ENCODE measurements around the gene FGFRL1.

Gene FGFRL1

GRCh38 chr4:1055721-1056590, 44.5 kb downstream of the FGFRL1 start:
- no peak for DNase-seq

GRCh38 chr4:1056671-1057402, 45.4 kb downstream of the FGFRL1 start:
- DNase-seq = no peak

- no peak for DNase-seq
Observed at GRCh38 chr4:1057403-1057745, 45.9 kb downstream of the FGFRL1 start.

- DNase-seq = no peak
Observed at GRCh38 chr4:1058198-1058996, 47.0 kb downstream of the FGFRL1 start.

GRCh38 chr4:1058997-1059665, 47.7 kb downstream of the FGFRL1 start:
- DNase-seq = no peak

- DNase-seq = no peak
Observed at GRCh38 chr4:1060121-1060520, 48.7 kb downstream of the FGFRL1 start.

- no peak for DNase-seq
Observed at GRCh38 chr4:1060621-1061020, 49.2 kb downstream of the FGFRL1 start.

- DNase-seq = no peak
Observed at GRCh38 chr4:1061056-1061700, 49.8 kb downstream of the FGFRL1 start.

- DNase-seq = no peak
Observed at GRCh38 chr4:1061760-1062159, 50.3 kb downstream of the FGFRL1 start.

GRCh38 chr4:1062419-1062818, 51.0 kb downstream of the FGFRL1 start:
- DNase-seq = no peak

GRCh38 chr4:1065732-1066131, 54.3 kb downstream of the FGFRL1 start:
- DNase-seq = no peak

GRCh38 chr4:1069394-1069793, 58.0 kb downstream of the FGFRL1 start:
- no peak for DNase-seq

- DNase-seq = no peak
Observed at GRCh38 chr4:1072830-1073446, 61.5 kb downstream of the FGFRL1 start.

GRCh38 chr4:1074077-1074476, 62.7 kb downstream of the FGFRL1 start:
- DNase-seq = no peak

- no peak for DNase-seq
Observed at GRCh38 chr4:1075225-1075624, 63.8 kb downstream of the FGFRL1 start.

GRCh38 chr4:1075809-1076699, 64.6 kb downstream of the FGFRL1 start:
- DNase-seq = no peak
